ENCODE measurements around the gene OTOGL.
"Not testable (repeated sequence)": the region's sequence is repeated elsewhere in the genome, so short reads cannot be mapped to it uniquely, and the experiment has no call there.

Gene OTOGL

GRCh38 chr12:80121661-80122060, 22.3 kb downstream of the OTOGL start:
- no peak for DNase-seq

GRCh38 chr12:80129895-80130530, 30.7 kb downstream of the OTOGL start:
- DNase-seq: peak; percentile 54

GRCh38 chr12:80135624-80136023, 36.3 kb downstream of the OTOGL start:
- DNase-seq: no peak

GRCh38 chr12:80140005-80140404, 40.7 kb downstream of the OTOGL start:
- no peak for DNase-seq

GRCh38 chr12:80142640-80143039, 43.3 kb downstream of the OTOGL start:
- no peak for DNase-seq

GRCh38 chr12:80143537-80143936, 44.2 kb downstream of the OTOGL start:
- no peak for DNase-seq

GRCh38 chr12:80149547-80150313, 50.4 kb downstream of the OTOGL start:
- not testable (repeated sequence) for DNase-seq

GRCh38 chr12:80151131-80151530, 51.8 kb downstream of the OTOGL start:
- DNase-seq: no peak

- no peak for DNase-seq
Observed at GRCh38 chr12:80154261-80154660, 54.9 kb downstream of the OTOGL start.

GRCh38 chr12:80156306-80156705, 57.0 kb downstream of the OTOGL start:
- peak; percentile 17 for DNase-seq

- peak; percentile 39 for DNase-seq
Observed at GRCh38 chr12:80157645-80158044, 58.3 kb downstream of the OTOGL start.

GRCh38 chr12:80161612-80162011, 62.3 kb downstream of the OTOGL start:
- DNase-seq: peak; percentile 19

- DNase-seq: no peak
Observed at GRCh38 chr12:80162177-80162576, 62.8 kb downstream of the OTOGL start.

GRCh38 chr12:80165746-80166145, 66.4 kb downstream of the OTOGL start:
- no peak for DNase-seq

- DNase-seq: no peak
Observed at GRCh38 chr12:80166751-80167150, 67.4 kb downstream of the OTOGL start.

- DNase-seq: no peak
Observed at GRCh38 chr12:80168936-80169335, 69.6 kb downstream of the OTOGL start.

GRCh38 chr12:80170915-80171314, 71.6 kb downstream of the OTOGL start:
- DNase-seq: no peak

GRCh38 chr12:80173083-80173864, 73.9 kb downstream of the OTOGL start:
- no peak for DNase-seq

GRCh38 chr12:80175307-80175930, 76.1 kb downstream of the OTOGL start:
- peak; percentile 64 for DNase-seq

- peak; percentile 63 for DNase-seq
Observed at GRCh38 chr12:80176706-80177105, 77.4 kb downstream of the OTOGL start.

GRCh38 chr12:80178846-80179245, 79.5 kb downstream of the OTOGL start:
- DNase-seq: no peak

- peak; percentile 65 for DNase-seq
Observed at GRCh38 chr12:80183939-80184338, 84.6 kb downstream of the OTOGL start.

GRCh38 chr12:80184926-80185325, 85.6 kb downstream of the OTOGL start:
- DNase-seq: peak; percentile 51
